HepG2 (cell line): ENCODE results near the gene ASXL1. TPM values are rescaled to one million over a fixed set of nuclear protein-coding genes. Genes with fewer than 3 reads are reported as not detected.
A peak's percentile ranks its signal among the peaks of the same experiment; 100 is the strongest.

Experiments
- HINFP ChIP-seq: sonication (generic); formaldehyde crosslinking; IDR thresholded peaks from 2 replicates; pipeline ENCODE4 v1.4.0; 2020; ENCODE audit warnings: low read depth, mild to moderate bottlenecking, missing genetic modification reagents
- HOXA3 ChIP-seq: sonication (generic); formaldehyde crosslinking; IDR thresholded peaks from 2 replicates; pipeline ENCODE4 v1.5.0; 2020; ENCODE audit warnings: missing genetic modification reagents
- MXD4 ChIP-seq: IDR thresholded peaks from 2 replicates; pipeline ENCODE4 v1.6.1; 2016; ENCODE audit warnings: mild to moderate bottlenecking, missing biosample characterization, missing genetic modification reagents
- NFYB ChIP-seq: sonication (generic); formaldehyde crosslinking; IDR thresholded peaks from 2 replicates; pipeline ENCODE4 v1.4.0; 2020; ENCODE audit warnings: missing genetic modification reagents
- PLRG1 ChIP-seq: fragments of 450-650 bp; conservative IDR thresholded peaks from 2 replicates; pipeline ENCODE4 v1.6.1; 2016
- RNF2 ChIP-seq: fragments of 450-650 bp; conservative IDR thresholded peaks from 2 replicates; pipeline ENCODE4 v1.6.1; 2016; ENCODE audit warnings: low read depth
- TCF12 ChIP-seq, 2 experiments: fragments of 450-650 bp in 1 of 2; sonication (generic) in 1 of 2; formaldehyde crosslinking in 1 of 2; IDR thresholded peaks; 2 replicates each; pipeline versions ENCODE4 v1.6.1 to v1.8.0; 2017 to 2022; ENCODE audit warnings: antibody characterized with exemption in 1 of 2, mild to moderate bottlenecking in 1 of 2, missing genetic modification reagents in 1 of 2, moderate library complexity in 1 of 2
- TEAD2 ChIP-seq: sonication (generic); formaldehyde crosslinking; IDR thresholded peaks from 2 replicates; pipeline ENCODE4 v1.9.0; 2021; ENCODE audit warnings: missing genetic modification reagents
- TOE1 ChIP-seq: sonication (generic); formaldehyde crosslinking; IDR thresholded peaks from 2 replicates; pipeline ENCODE4 v1.4.0; 2020; ENCODE audit warnings: mild to moderate bottlenecking, missing genetic modification reagents
- ZBTB4 ChIP-seq: sonication (generic); formaldehyde crosslinking; IDR thresholded peaks from 2 replicates; pipeline ENCODE4 v1.4.0; 2020; ENCODE audit warnings: missing genetic modification reagents, mild to moderate bottlenecking, borderline replicate concordance
- ZBTB8A ChIP-seq: sonication (generic); formaldehyde crosslinking; IDR thresholded peaks from 2 replicates; pipeline ENCODE4 v1.4.0; 2020; ENCODE audit warnings: mild to moderate bottlenecking, low read depth, missing genetic modification reagents, borderline replicate concordance
- ZMYM2 ChIP-seq: sonication (generic); formaldehyde crosslinking; IDR thresholded peaks from 2 replicates; pipeline ENCODE4 v1.8.0; 2022; ENCODE audit warnings: mild to moderate bottlenecking, missing genetic modification reagents
- ZNF264 ChIP-seq: sonication (generic); formaldehyde crosslinking; IDR thresholded peaks from 2 replicates; pipeline ENCODE4 v1.4.0; 2020; ENCODE audit warnings: missing genetic modification reagents
- ZNF441 ChIP-seq: sonication (generic); formaldehyde crosslinking; IDR thresholded peaks from 2 replicates; pipeline ENCODE4 v1.7.0; 2021; ENCODE audit warnings: missing genetic modification reagents, borderline replicate concordance
- ZNF761 ChIP-seq: sonication (generic); formaldehyde crosslinking; conservative IDR thresholded peaks from 2 replicates; pipeline ENCODE4 v1.4.0; 2020; ENCODE audit warnings: mild to moderate bottlenecking, missing genetic modification reagents
- ZNF776 ChIP-seq: sonication (generic); formaldehyde crosslinking; IDR thresholded peaks from 2 replicates; pipeline ENCODE4 v1.4.0; 2020; ENCODE audit warnings: mild to moderate bottlenecking, missing genetic modification reagents
- ZNF777 ChIP-seq: sonication (generic); formaldehyde crosslinking; IDR thresholded peaks from 2 replicates; pipeline ENCODE4 v1.4.0; 2020; ENCODE audit warnings: missing genetic modification reagents
- polyA plus RNA-seq, 8 experiments: library from polyadenylated mRNA; depleted of rRNA in 3 of 8; stranded (reverse) in 7 of 8; unstranded in 1 of 8; fragments of >200 nt; fragmentation: Illumina TruSeq in 4 of 8; extraction: Trizol in 4 of 8; gene quantifications; 2 replicates each; pipeline versions ENCODE4 v1.2.1 to v1.2.3, GENCODE V29; 2011 to 2016; ENCODE audit warnings: low read depth in 4 of 8, missing spikeins in 1 of 8, mixed read lengths in 1 of 8; ENCODE audit not compliant: insufficient read depth in 1 of 8
- total RNA-seq, 5 experiments: library from RNA; depleted of rRNA; stranded (reverse); fragments of >200 nt; fragmentation: Illumina TruSeq; extraction: Trizol; gene quantifications; 2 replicates each; pipeline ENCODE4 v1.2.3, GENCODE V29; 2016; ENCODE audit warnings: low read depth in 1 of 5
- TF ChIP-seq, protein P1 (sequence below): IDR thresholded peaks from 2 replicates; pipeline ENCODE4 v1.6.1; 2018; ENCODE audit warnings: missing genetic modification reagents, mild to moderate bottlenecking, missing compliant biosample characterization
- TF ChIP-seq, protein P2 (sequence below): sonication (generic); formaldehyde crosslinking; IDR thresholded peaks from 2 replicates; pipeline ENCODE4 v1.8.0; 2022; ENCODE audit warnings: mild to moderate bottlenecking, missing genetic modification reagents; ENCODE audit not compliant: insufficient replicate concordance

The ASXL1 gene
- total and polyA plus RNA-seq, 2 of the 13 experiments (the other 11 are each of a cell fraction or from before 2014, with no cell fraction given): 62.1 to 74.8 TPM

DNA sequence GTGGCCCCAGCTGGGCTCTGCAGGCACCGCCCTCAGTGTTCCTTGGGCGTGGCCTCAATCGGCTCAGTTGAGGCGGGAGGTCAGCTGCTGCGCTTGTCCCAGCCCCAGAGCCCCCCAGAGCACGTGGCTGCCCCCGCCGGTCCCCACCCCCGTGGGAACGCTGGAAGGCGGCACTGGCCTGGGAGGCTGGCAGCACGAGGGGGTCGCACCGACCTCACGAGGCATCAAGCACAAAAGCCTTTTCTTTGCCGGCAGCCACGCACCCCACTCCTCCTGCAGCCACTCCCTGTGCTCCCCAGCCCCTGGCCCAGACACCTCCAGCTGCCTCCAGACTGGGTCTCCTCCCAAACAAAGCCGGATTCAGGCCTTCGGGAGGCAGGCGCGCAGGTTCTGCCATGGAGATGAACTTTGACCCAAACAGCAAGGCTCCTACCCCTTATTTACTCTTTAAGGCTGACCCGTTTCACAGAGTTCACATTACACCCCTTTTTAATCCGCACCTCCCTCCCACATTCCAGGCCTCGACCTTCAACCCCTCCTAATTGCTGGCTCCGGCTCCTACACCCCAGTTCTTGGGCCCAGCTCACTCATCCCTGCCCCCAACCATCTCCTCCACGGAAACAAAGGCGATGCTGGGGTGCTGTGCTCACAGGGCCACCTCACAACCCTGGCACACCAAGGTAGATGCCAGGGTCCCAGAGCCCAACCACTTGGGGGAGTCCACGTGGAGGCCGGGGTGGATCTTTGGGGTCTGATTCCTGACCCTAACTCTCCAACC, 115.3 kb downstream of the ASXL1 start (continued):
- TF ChIP-seq ZBTB4 (peak; percentile 94; the same call in 1 of the 2 replicates), ZMYM2 (CRISPR knock-in tag) (peak; percentile 67), TCF12 (IDR thresholded peaks at IDR 0.05) (no peak), TCF12 (CRISPR knock-in tag; IDR thresholded peaks at IDR 0.05) (no peak; the same call in 1 of the 2 replicates), PLRG1 (no peak), HINFP (peak; percentile 59), RNF2 (0 out of 2 replicates have a peak, but pooled peaks have one; percentile 44), ZNF441 (CRISPR knock-in tag) (peak; percentile 37; the same call in 1 of the 2 replicates), ZBTB8A (CRISPR knock-in tag) (no peak), ZNF264 (CRISPR knock-in tag) (peak; percentile 78), TEAD2 (no peak), ZNF776 (no peak; the same call in 1 of the 2 replicates), TOE1 (0 out of 2 replicates have a peak, but pooled peaks have one; percentile 4), HOXA3 (CRISPR knock-in tag) (peak; percentile 76), MXD4 (CRISPR knock-in tag) (no peak), ZNF777 (no peak), ZNF761 (CRISPR knock-in tag) (no peak), NFYB (CRISPR knock-in tag) (no peak)
- TF ChIP-seq, protein P1, sequence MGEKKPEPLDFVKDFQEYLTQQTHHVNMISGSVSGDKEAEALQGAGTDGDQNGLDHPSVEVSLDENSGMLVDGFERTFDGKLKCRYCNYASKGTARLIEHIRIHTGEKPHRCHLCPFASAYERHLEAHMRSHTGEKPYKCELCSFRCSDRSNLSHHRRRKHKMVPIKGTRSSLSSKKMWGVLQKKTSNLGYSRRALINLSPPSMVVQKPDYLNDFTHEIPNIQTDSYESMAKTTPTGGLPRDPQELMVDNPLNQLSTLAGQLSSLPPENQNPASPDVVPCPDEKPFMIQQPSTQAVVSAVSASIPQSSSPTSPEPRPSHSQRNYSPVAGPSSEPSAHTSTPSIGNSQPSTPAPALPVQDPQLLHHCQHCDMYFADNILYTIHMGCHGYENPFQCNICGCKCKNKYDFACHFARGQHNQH (CRISPR knock-in tag): peak; percentile 87
- TF ChIP-seq, protein P2, sequence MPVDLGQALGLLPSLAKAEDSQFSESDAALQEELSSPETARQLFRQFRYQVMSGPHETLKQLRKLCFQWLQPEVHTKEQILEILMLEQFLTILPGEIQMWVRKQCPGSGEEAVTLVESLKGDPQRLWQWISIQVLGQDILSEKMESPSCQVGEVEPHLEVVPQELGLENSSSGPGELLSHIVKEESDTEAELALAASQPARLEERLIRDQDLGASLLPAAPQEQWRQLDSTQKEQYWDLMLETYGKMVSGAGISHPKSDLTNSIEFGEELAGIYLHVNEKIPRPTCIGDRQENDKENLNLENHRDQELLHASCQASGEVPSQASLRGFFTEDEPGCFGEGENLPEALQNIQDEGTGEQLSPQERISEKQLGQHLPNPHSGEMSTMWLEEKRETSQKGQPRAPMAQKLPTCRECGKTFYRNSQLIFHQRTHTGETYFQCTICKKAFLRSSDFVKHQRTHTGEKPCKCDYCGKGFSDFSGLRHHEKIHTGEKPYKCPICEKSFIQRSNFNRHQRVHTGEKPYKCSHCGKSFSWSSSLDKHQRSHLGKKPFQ (CRISPR knock-in tag): no peak
